H9 (cell line): ENCODE measurements around the gene NEUROD2. TPM values are rescaled to one million over a fixed set of nuclear protein-coding genes. Genes with fewer than 3 reads are reported as not detected.

ENCODE experiments used
- DNase-seq: peaks from one replicate; pipeline ENCODE4 v3.0.0-alpha.2; 2017
- H2AFZ ChIP-seq: one replicate; pipeline ENCODE4 v1.6.1; 2013; ENCODE audit warnings: mild to moderate bottlenecking, low read length, control low read depth, moderate library complexity
- H2AK5ac ChIP-seq: 2 replicates; pipeline ENCODE4 v1.6.1; 2013; ENCODE audit warnings: low read length, control low read depth, mixed read lengths; ENCODE audit not compliant: insufficient read length
- H2BK120ac ChIP-seq: one replicate; pipeline ENCODE4 v1.6.1; 2013; ENCODE audit warnings: low read depth, mild to moderate bottlenecking, low read length, control low read depth, inconsistent platforms; ENCODE audit not compliant: poor library complexity, severe bottlenecking
- H2BK12ac ChIP-seq: 2 replicates; pipeline ENCODE4 v1.6.1; 2013; ENCODE audit warnings: low read length, control low read depth, mixed read lengths, low read depth; ENCODE audit not compliant: insufficient read length
- H2BK15ac ChIP-seq: 2 replicates; pipeline ENCODE4 v1.6.1; 2013; ENCODE audit warnings: low read depth, low read length, control low read depth
- H2BK20ac ChIP-seq: one replicate; pipeline ENCODE4 v1.6.1; 2013; ENCODE audit warnings: low read depth, mild to moderate bottlenecking, low read length, control low read depth, inconsistent platforms; ENCODE audit not compliant: poor library complexity, severe bottlenecking
- H2BK5ac ChIP-seq: 2 replicates; pipeline ENCODE4 v1.6.1; 2013; ENCODE audit warnings: low read length, control low read depth, mixed read lengths; ENCODE audit not compliant: insufficient read length
- H3K14ac ChIP-seq: 2 replicates; pipeline ENCODE4 v1.6.1; 2013; ENCODE audit warnings: low read length, control low read depth; ENCODE audit not compliant: insufficient read depth
- H3K18ac ChIP-seq: 2 replicates; pipeline ENCODE4 v1.6.1; 2013; ENCODE audit warnings: low read depth, mild to moderate bottlenecking, mixed read lengths, low read length, control low read depth; ENCODE audit not compliant: insufficient read length
- H3K23ac ChIP-seq: 2 replicates; pipeline ENCODE4 v1.6.1; 2013; ENCODE audit warnings: low read length, control low read depth, mixed read lengths, low read depth; ENCODE audit not compliant: insufficient read length
- H3K23me2 ChIP-seq: 2 replicates; pipeline ENCODE4 v1.6.1; 2013; ENCODE audit warnings: low read depth, mild to moderate bottlenecking, mixed read lengths, low read length, control low read depth; ENCODE audit not compliant: insufficient read length, poor library complexity, severe bottlenecking
- H3K27ac ChIP-seq: 2 replicates; pipeline ENCODE4 v1.5.1; 2013; ENCODE audit warnings: low read length, control low read depth, mixed read lengths, low read depth; ENCODE audit not compliant: insufficient read length
- H3K27me3 ChIP-seq: 2 replicates; pipeline ENCODE4 v1.6.1; 2013; ENCODE audit warnings: low read length, control low read depth, inconsistent platforms; ENCODE audit not compliant: insufficient read depth
- H3K4ac ChIP-seq: 2 replicates; pipeline ENCODE4 v1.6.1; 2013; ENCODE audit warnings: low read depth, mild to moderate bottlenecking, control low read depth, inconsistent platforms, low read length, moderate library complexity
- H3K4me1 ChIP-seq: 2 replicates; pipeline ENCODE4 v1.6.1; 2013; ENCODE audit warnings: low read length, control low read depth, inconsistent platforms; ENCODE audit not compliant: insufficient read depth
- H3K4me2 ChIP-seq: 2 replicates; pipeline ENCODE4 v1.6.1; 2013; ENCODE audit warnings: low read length, control low read depth, mixed read lengths; ENCODE audit not compliant: insufficient read length, insufficient read depth
- H3K56ac ChIP-seq: 2 replicates; pipeline ENCODE4 v1.6.1; 2013; ENCODE audit warnings: low read depth, mild to moderate bottlenecking, mixed read lengths, low read length, control low read depth; ENCODE audit not compliant: insufficient read length
- H3K79me1 ChIP-seq: 2 replicates; pipeline ENCODE4 v1.6.1; 2013; ENCODE audit warnings: low read depth, mild to moderate bottlenecking, moderate library complexity, low read length, control low read depth, inconsistent platforms; ENCODE audit not compliant: insufficient read depth, poor library complexity, severe bottlenecking
- H3K79me2 ChIP-seq: 2 replicates; pipeline ENCODE4 v1.6.1; 2013; ENCODE audit warnings: low read length, control low read depth, inconsistent platforms; ENCODE audit not compliant: insufficient read depth
- H3K9ac ChIP-seq: 2 replicates; pipeline ENCODE4 v1.6.1; 2013; ENCODE audit warnings: low read length, control low read depth, mixed read lengths; ENCODE audit not compliant: insufficient read length; ENCODE audit errors: extremely low read depth
- H3K9me3 ChIP-seq: one replicate; pipeline ENCODE4 v1.6.1; 2013; ENCODE audit warnings: low read depth, low read length, inconsistent platforms; ENCODE audit not compliant: control insufficient read depth
- H3T11ph ChIP-seq: one replicate; pipeline ENCODE4 v1.6.1; 2013; ENCODE audit warnings: mild to moderate bottlenecking, low read length, control low read depth, inconsistent platforms
- H4K20me1 ChIP-seq: one replicate; pipeline ENCODE4 v1.6.1; 2013; ENCODE audit not compliant: control insufficient read depth, insufficient read length, insufficient read depth
- H4K5ac ChIP-seq: 2 replicates; pipeline ENCODE4 v1.6.1; 2013; ENCODE audit warnings: low read depth, mild to moderate bottlenecking, mixed read lengths, low read length, control low read depth; ENCODE audit not compliant: insufficient read length
- H4K8ac ChIP-seq: replicated peaks from 2 replicates; pipeline ENCODE4 v1.6.1; 2013; ENCODE audit warnings: low read length, control low read depth, mixed read lengths, low read depth; ENCODE audit not compliant: insufficient read length
- H4K91ac ChIP-seq: 2 replicates; pipeline ENCODE4 v1.6.1; 2013; ENCODE audit warnings: low read depth, mild to moderate bottlenecking, moderate library complexity, mixed read lengths, low read length, control low read depth; ENCODE audit not compliant: insufficient read length
- H3K27ac Mint-ChIP-seq, 3 experiments: 2 replicates in 2 of 3; 3 replicates in 1 of 3; pipeline ENCODE4 v1.8.0; 2020 to 2021; ENCODE audit warnings: mixed read lengths in 3 of 3, mild to moderate bottlenecking in 1 of 3, moderate library complexity in 1 of 3
- H3K27me3 Mint-ChIP-seq: 2 replicates; pipeline ENCODE4 v1.8.0; 2021; ENCODE audit warnings: low read depth, mild to moderate bottlenecking, moderate library complexity, mixed read lengths
- H3K36me3 Mint-ChIP-seq, 3 experiments: 2 replicates in 2 of 3; 3 replicates in 1 of 3; pipeline ENCODE4 v1.8.0; 2020 to 2021; ENCODE audit warnings: low read depth in 3 of 3, mixed read lengths in 3 of 3; ENCODE audit not compliant: insufficient read depth in 1 of 3
- H3K4me1 Mint-ChIP-seq, 2 experiments: 2 replicates each; pipeline ENCODE4 v1.8.0; 2020; ENCODE audit warnings: mixed read lengths in 2 of 2
- H3K4me3 Mint-ChIP-seq, 2 experiments: 2 replicates in 1 of 2; 3 replicates in 1 of 2; pipeline ENCODE4 v1.8.0; 2020 to 2021; ENCODE audit warnings: mild to moderate bottlenecking in 2 of 2, mixed read lengths in 2 of 2, moderate library complexity in 1 of 2
- H3K9me3 Mint-ChIP-seq, 2 experiments: 2 replicates in 1 of 2; 3 replicates in 1 of 2; pipeline ENCODE4 v1.8.0; 2020; ENCODE audit warnings: mild to moderate bottlenecking in 2 of 2, mixed read lengths in 2 of 2, moderate library complexity in 1 of 2
- CTCF ChIP-seq: fragments of 200-600 bp; sonication (generic); conservative IDR thresholded peaks from 3 replicates; pipeline ENCODE4 v1.8.0; 2021; ENCODE audit warnings: antibody characterized with exemption, mild to moderate bottlenecking
- WGBS: extraction: QIAGEN DNeasy Blood & Tissue Kit; methylation state at CpG from one replicate; pipeline ENCODE4 v1.1.7; 2013; ENCODE audit warnings: missing lambda C conversion rate, low lambda C conversion rate, mixed read lengths; ENCODE audit not compliant: insufficient read length; ENCODE audit errors: extremely low coverage; 5-methylcytosine and 5-hydroxymethylcytosine counted together
- total RNA-seq: library from RNA; stranded (reverse); gene quantifications from 2 replicates; pipeline ENCODE4 v1.2.1, GENCODE V29; 2021

Gene NEUROD2
- total RNA-seq, 1 experiment from 2014 or later = not detected

- H3K4me3 Mint-ChIP-seq = peak overlapping the region in 1 of 2 experiments; percentile 71; a peak in 2 of 5 replicates
- TF ChIP-seq CTCF = no peak
Measured at GRCh38 chr17:39563476-39563875, 44.2 kb downstream of the NEUROD2 start.

More at GRCh38 chr17:39563476-39563875, 44.2 kb downstream of the NEUROD2 start:
- Histone ChIP-seq H3K14ac (peak overlapping the region; percentile 27; the same call in 1 of the 2 replicates), H3K18ac (peak overlapping the region; percentile 37), H3T11ph (peak overlapping the region; percentile 54), H3K4ac (no peak overlapping the region; the same call in 1 of the 2 replicates), H2BK20ac (peak overlapping the region; percentile 99), H2BK5ac (no peak overlapping the region), H3K9me3 (no peaks in the 10 kb centered on the region), H3K79me1 (no peaks in the 10 kb centered on the region), H4K8ac (no peak overlapping the region), H2AFZ (no peak overlapping the region), H4K91ac (no peak overlapping the region), H3K27me3 (no peaks in the 10 kb centered on the region), H2BK12ac (peak overlapping the region; percentile 16), H3K56ac (no peak overlapping the region), H4K5ac (no peak overlapping the region), H3K27ac (no peak overlapping the region), H3K4me1 (peaks cover 6% of the 10 kb centered on the region; the same call in 1 of the 2 replicates), H3K4me2 (peak overlapping the region; percentile 25), H2BK15ac (no peak overlapping the region), H2BK120ac (peak overlapping the region; percentile 52), H3K23ac (no peak overlapping the region), H4K20me1 (no peaks in the 10 kb centered on the region), H3K79me2 (no peaks in the 10 kb centered on the region), H2AK5ac (no peak overlapping the region), H3K23me2 (no peaks in the 10 kb centered on the region), H3K9ac (no peak overlapping the region)
- peaks cover 14 to 25% of the 10 kb centered on the region in 2 experiments for H3K4me1 Mint-ChIP-seq
- peaks cover 0 to 11% (median 2%) of the 10 kb centered on the region in 3 experiments; a peak in 3 of 7 replicates for H3K36me3 Mint-ChIP-seq
- H3K27ac Mint-ChIP-seq = peak overlapping the region in 2 of 3 experiments; percentile 66 to 98; a peak in 4 of 7 replicates
- peaks cover 2% of the 10 kb centered on the region for H3K27me3 Mint-ChIP-seq
- no peaks in the 10 kb centered on the region for H3K9me3 Mint-ChIP-seq
- peak; percentile 79 for DNase-seq
- WGBS = no CpG with 5 or more reads among the region's 17 CpGs
